Keratinocyte (primary cell): ENCODE results near the gene VEGFB.

Experiments
- CTCF ChIP-seq, 3 experiments: IDR thresholded peaks in 1 of 3; conservative IDR thresholded peaks in 1 of 3; optimal IDR thresholded peaks in 1 of 3; 2 replicates in 2 of 3; 3 replicates in 1 of 3; pipeline versions ENCODE3 to v1.5.1; 2011; ENCODE audit warnings: low read length in 3 of 3, mild to moderate bottlenecking in 3 of 3, moderate library complexity in 2 of 3, control low read depth in 1 of 3, inconsistent platforms in 1 of 3; ENCODE audit not compliant: insufficient read depth in 2 of 3; ENCODE audit errors: extremely low read depth in 1 of 3
- EZH2 ChIP-seq: IDR thresholded peaks from one replicate; pipeline ENCODE4 v1.6.1; 2012; ENCODE audit warnings: inconsistent platforms, mild to moderate bottlenecking, low read length, moderate library complexity

DNA sequence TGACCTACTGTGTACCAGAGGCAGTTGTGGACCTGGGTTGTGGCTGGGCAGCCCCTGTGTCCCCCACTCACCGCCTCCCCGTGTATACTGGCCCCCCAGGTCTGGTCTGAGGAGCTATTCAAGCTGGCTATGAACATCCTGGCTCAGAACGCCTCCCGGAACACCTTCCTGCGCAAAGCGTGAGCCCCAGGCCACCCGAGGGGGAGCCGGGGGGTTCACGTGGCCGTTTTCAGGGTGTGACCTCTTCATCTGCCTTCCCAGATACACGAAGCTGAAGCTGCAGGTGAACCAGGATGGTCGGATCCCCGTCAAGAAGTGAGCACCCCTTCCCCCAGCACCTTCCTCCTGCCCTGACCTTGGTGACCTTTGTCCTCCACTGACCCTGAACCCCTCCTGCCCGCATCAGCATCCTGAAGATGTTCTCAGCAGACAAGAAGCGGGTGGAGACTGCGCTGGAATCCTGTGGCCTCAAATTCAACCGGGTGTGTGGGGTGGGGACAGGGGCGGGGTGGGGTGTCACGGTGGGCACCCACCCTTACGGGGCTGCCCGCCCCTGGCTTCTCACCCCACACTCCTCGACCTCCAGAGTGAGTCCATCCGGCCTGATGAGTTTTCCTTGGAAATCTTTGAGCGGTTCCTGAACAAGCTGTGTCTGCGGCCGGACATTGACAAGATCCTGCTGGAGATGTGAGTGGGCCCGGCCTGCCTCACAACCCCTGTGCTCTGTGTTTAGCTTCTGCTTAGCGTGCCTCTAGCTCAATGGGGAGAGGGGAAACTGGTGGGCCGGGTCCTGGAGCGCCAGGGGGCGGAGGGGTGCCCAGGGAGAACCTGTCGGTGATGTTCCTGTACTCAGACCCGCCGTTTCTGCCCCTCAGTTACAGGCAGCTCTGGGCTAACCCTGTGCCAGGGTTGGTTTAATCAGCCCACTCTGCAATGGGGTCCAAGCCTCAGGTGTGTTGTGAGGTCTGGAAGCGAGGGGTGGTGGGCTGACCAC lies 21.0 kb downstream of the VEGFB start:
- TF ChIP-seq EZH2 (no peak), CTCF (optimal IDR thresholded peaks at IDR 0.05 in 1 of 3, IDR thresholded peaks at IDR 0.05 in 1 of 3, conservative IDR thresholded peaks at IDR 0.05 in 1 of 3; ENCODE audit: extremely low read depth in 1 of 3, insufficient read depth in 2 of 3, low read length in 3 of 3) (no peak)
